Measurements from ENCODE around the gene OSBPL1A.

DNA sequence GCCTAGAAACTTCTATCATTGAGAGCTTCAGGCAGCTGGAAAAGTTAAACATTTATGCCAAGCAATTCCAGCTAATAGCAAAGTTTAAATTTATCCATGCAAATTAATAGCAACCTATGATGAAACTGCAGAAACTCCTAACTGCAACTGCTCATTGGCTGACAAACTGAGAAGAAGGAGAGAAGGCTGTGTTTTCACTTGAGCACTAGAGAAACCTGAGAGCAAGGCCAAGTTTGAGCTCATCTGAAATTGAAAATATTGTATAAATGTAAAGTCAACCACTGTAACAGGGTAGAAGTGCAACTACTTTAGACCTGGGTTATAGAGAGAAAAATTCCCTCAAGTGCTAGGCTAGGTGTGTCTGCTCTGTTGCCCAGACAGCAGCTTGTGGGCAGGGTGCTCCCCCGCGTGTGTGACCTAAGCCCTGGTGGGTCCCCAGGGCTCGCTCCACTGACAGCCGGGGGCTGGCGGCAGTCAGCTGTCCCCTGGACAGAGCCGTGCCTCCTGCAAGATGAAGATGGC is 208.6 kb downstream of the OSBPL1A start:
- TF ChIP-seq CTCF (IDR thresholded peaks at IDR 0.05) (no peak), ZFX (IDR thresholded peaks at IDR 0.05; ENCODE audit: borderline replicate concordance) (no peak)

Data from 22Rv1 (cell line).